Colonic mucosa (tissue), 4 donors: ENCODE results near the gene SFPQ. TPM values are rescaled to one million over a fixed set of nuclear protein-coding genes. Genes with fewer than 3 reads are reported as not detected.

Experiments
- DNase-seq: peaks from one replicate; pipeline ENCODE4 v3.0.0-alpha.2; 2020
- H3K27ac ChIP-seq: fragments of 200-600 bp; one replicate; pipeline ENCODE4 v1.8.0; 2021
- H3K27me3 ChIP-seq: fragments of 200-600 bp; one replicate; pipeline ENCODE4 v1.8.0; 2021
- H3K36me3 ChIP-seq: fragments of 200-600 bp; one replicate; pipeline ENCODE4 v1.8.0; 2021
- H3K4me1 ChIP-seq: fragments of 200-600 bp; one replicate; pipeline ENCODE4 v1.8.0; 2021; ENCODE audit warnings: mild to moderate bottlenecking
- H3K4me3 ChIP-seq: fragments of 200-600 bp; one replicate; pipeline ENCODE4 v1.8.0; 2021
- H3K9ac ChIP-seq, 2 donors: one replicate each; pipeline ENCODE4 v1.7.0; 2013; ENCODE audit warnings: control low read depth in 2 of 2, low read depth in 2 of 2, low read length in 2 of 2
- H3K9me3 ChIP-seq: fragments of 200-600 bp; one replicate; pipeline ENCODE4 v1.8.0; 2021
- CTCF ChIP-seq: fragments of 200-600 bp; IDR thresholded peaks from one replicate; pipeline ENCODE4 v1.8.0; 2022; ENCODE audit warnings: antibody characterized with exemption, mild to moderate bottlenecking
- intact Hi-C: fragments of 100-400 bp; cut with DNase I; formaldehyde crosslinking; loops from one replicate; pipeline ENCODE4 v1.14.1; 2022
- total RNA-seq, 2 donors: library from RNA; stranded (reverse); fragmentation: NEBNext Ultra II Directional in 1 of 2; extraction: Animal tissue kit (Norgen Biotek cat#: 25700) in 1 of 2; gene quantifications; one replicate each; pipeline ENCODE4 v1.2.1, GENCODE V29; 2021
- donor health status: healthy.
- donor health status: DM: no; HTN: no; CAD: no.
- donor health status: DM: no; HTN: no; CAD: no.

The SFPQ gene
- total RNA-seq, 2 donors from 2014 or later, result 129 to 221 TPM

- DNase-seq, result no peak
- Histone ChIP-seq H3K27me3 (no peaks in the 10 kb centered on the region), H3K36me3 (peaks cover 37% of the 10 kb centered on the region), H3K9ac (no peak overlapping the region), H3K9me3 (no peaks in the 10 kb centered on the region), H3K4me3 (no peak overlapping the region), H3K27ac (no peak overlapping the region), H3K4me1 (no peaks in the 10 kb centered on the region)
- intact Hi-C loops, result no loop called here
- no peak for TF ChIP-seq CTCF
Observed at GRCh38 chr1:35178874-35179380, 14.0 kb downstream of the SFPQ start.

GRCh38 chr1:35178295-35178695, 14.7 kb downstream of the SFPQ start:
- H3K36me3 ChIP-seq, result peaks cover 31% of the 10 kb centered on the region
- no peak overlapping the region for H3K27ac ChIP-seq
- H3K27me3 ChIP-seq, result no peaks in the 10 kb centered on the region
- no peak overlapping the region for H3K9ac ChIP-seq
- no peak for TF ChIP-seq CTCF
- no peaks in the 10 kb centered on the region for H3K9me3 ChIP-seq
- intact Hi-C loops, result no loop called here
- no peaks in the 10 kb centered on the region for H3K4me1 ChIP-seq
- H3K4me3 ChIP-seq, result no peak overlapping the region
- DNase-seq, result no peak

GRCh38 chr1:35177237-35177786, 15.6 kb downstream of the SFPQ start:
- Histone ChIP-seq H3K27me3 (no peaks in the 10 kb centered on the region), H3K36me3 (peaks cover 30% of the 10 kb centered on the region), H3K4me3 (no peak overlapping the region), H3K27ac (no peak overlapping the region), H3K9ac (no peak overlapping the region), H3K4me1 (no peaks in the 10 kb centered on the region), H3K9me3 (no peaks in the 10 kb centered on the region)
- DNase-seq, result no peak
- intact Hi-C loops, result no loop called here
- TF ChIP-seq CTCF, result no peak

GRCh38 chr1:35175602-35176001, 17.3 kb downstream of the SFPQ start:
- Histone ChIP-seq H3K36me3 (peaks cover 22% of the 10 kb centered on the region), H3K9ac (no peak overlapping the region), H3K4me3 (no peak overlapping the region), H3K9me3 (no peaks in the 10 kb centered on the region), H3K27me3 (no peaks in the 10 kb centered on the region), H3K27ac (no peak overlapping the region), H3K4me1 (no peaks in the 10 kb centered on the region)
- intact Hi-C loops, result no loop called here
- DNase-seq, result no peak
- no peak for TF ChIP-seq CTCF

GRCh38 chr1:35175098-35175576, 17.8 kb downstream of the SFPQ start:
- no peak for TF ChIP-seq CTCF
- Histone ChIP-seq H3K9ac (no peak overlapping the region), H3K27me3 (no peaks in the 10 kb centered on the region), H3K27ac (no peak overlapping the region), H3K9me3 (no peaks in the 10 kb centered on the region), H3K36me3 (peaks cover 22% of the 10 kb centered on the region), H3K4me3 (no peak overlapping the region), H3K4me1 (no peaks in the 10 kb centered on the region)
- intact Hi-C loops, result no loop called here
- no peak for DNase-seq
